MV-4-11 (cell line): ENCODE results near the gene SIX1.

Source experiments
- DNase-seq: peaks from one replicate; lab custom pipeline; 2025; lab: John Stamatoyannopoulos, UW

The SIX1 gene

DNA sequence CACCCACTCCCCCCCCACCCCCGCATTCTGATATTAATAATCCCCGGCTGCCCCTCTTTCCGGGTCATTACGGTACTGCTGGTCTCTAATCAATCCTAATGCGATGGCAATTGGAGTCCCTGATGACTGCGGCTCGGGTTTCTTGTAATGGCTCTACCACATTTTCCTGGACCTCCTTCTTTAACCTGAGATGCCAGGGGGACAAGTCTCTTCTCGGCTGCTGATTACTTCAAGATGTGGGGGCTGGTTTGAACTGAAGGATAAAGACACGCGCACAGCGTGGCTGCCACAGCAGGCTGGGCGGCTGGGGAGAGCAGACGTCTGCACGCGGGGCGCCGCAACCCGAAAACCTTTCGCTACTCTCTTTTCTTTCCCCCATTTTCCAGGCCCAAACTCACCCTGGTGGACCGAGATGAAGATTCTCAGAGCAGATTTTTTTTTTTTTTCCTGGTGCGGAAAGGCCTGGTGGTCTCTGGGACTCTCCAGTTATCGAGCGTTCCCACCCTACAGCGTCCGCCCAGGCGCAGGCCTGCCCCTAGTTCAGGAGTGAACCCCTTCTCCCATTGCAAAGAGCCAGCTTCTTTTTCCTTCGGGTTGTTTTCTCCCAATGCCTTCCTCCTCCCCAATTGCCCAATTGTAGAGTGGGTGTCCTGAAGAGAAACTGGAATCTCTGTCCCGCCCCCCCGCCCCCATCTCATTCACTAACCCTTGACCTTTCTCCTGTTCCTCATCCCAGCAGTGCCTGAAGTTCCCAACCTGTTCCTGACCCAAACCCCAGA, 6.0 kb upstream of the SIX1 start:
- no peak for DNase-seq

DNA sequence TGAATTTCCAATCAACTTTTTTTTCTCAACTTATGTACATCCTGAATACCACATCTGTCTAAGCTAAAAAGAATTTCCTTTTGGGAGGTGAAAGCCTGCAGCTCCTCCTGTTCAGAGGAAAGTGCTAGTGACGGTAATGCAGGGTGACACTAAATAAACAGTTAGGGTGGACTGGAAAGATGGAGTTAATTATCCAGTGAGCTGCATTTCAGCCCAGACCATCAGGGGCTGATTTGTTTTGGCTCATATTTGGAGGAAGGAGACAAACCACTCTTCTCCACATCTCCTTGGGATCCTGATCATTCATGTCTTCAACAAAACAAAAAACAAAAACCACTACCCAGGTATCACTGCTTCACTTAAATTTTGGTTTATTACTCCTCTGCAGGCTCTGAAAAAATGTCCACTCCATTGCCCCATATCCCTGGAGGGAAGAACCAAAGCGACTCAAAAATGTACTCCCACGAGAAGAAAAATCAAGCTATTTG, 5.1 kb upstream of the SIX1 start:
- no peak for DNase-seq

DNA sequence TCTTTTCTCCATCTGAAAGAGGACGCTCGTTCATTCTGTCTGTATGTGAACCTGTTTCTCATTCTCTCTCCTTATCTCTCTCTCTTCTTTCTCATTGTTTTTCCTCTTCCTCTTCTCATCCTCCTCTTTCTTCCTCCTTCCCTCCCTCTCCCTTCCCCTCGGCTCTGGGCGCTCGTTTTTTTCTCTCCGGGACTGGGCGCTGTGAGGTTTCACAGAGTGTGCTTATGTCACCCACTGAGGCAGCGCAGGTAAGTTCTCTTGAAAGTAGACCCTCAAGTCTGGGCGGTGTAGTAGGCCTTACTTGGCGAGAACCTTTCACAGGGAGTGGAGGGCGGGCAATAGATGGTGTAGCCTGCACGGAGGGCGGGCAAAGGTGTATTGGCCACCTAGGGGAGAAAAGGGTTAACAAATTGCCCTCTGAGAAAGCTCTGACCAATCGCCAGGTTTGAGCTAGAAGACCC, 4.5 kb upstream of the SIX1 start:
- no peak for DNase-seq

DNA sequence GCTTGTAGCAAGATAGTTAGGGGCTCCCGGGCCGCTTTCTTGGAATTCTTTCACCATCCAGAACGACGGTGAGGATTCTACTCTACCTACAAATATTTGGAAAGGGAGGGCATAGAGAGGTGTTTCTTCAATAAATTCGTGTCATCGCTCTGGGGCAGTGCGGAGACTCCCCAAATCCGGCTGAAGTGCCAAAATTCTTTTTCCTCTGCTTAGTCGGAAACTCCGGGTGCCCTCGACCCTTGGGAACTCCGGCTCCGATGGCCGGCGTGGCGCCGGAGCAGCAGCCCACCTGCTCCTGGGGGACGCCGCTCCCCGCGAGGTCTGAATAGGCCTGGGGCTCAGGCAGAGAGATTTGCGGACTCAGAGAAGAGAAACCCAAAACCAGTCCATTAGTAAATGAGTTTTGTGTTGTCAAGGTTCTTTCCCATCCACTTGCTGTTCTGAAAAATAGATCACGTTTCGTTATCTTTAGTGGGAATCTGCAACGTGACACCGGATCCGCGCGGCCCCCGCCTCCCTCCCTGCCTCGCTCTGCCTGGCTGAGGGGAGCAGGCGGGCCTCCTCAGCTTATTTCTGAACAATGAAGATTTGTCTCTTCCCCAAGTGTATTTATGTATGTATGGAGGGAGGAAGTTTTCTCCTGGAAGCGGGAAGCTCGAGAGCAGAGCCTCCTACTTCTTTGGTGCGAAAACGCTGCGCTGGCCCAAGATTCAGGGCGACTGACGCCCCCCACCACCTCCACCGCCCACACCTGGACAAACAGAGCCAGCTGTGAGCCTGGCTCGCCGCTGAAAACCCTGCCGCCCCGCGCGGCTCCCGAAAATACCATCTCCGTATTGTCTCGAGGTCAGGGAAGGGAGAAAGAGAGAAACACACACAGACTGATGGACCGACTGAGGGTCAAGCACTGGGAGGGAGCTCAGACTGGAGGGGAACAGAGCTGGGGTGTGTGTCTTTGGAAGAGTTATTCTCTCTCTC, 3.7 kb upstream of the SIX1 start:
- no peak for DNase-seq

DNA sequence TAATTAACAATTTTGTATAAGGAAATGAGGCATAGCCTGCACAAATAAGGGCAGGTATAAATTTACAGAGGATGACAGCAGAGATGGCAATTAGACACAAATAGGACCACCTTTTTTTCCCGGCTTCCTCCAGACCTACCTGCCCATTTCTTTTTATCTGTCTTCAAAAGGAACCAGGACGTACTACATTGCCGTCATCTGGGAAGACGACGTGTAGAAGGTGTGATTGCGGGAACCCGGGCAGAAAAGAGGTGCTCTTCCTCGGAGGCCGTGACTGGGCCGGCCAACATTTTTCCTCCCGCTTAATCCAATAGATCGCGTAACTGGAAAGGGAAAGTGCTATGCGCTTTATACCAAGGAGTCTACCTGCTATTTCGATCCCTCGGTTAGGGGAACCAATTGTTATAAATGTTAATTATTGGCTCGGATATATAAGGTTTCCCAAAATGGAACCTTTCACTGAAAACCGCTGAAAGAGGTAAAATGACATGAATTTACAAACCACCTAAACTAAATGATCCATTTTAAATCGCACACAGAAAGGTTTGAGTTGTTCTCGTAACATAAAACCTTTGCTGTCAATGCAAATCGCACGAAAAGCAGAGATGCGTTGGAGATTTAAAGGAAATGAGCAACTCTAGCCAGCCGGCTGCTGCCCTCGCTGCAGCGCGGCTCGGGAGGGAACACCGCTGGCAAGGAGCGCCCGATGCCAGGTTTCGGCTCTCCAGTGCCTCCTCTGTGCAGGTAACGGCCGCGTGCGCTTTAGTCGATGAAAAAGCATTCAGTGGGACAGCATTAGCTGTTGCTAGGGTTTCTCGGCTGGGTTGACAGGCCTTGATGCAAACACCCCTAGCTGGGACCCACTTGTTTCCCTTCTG, 2.8 kb upstream of the SIX1 start:
- DNase-seq, result no peak

DNA sequence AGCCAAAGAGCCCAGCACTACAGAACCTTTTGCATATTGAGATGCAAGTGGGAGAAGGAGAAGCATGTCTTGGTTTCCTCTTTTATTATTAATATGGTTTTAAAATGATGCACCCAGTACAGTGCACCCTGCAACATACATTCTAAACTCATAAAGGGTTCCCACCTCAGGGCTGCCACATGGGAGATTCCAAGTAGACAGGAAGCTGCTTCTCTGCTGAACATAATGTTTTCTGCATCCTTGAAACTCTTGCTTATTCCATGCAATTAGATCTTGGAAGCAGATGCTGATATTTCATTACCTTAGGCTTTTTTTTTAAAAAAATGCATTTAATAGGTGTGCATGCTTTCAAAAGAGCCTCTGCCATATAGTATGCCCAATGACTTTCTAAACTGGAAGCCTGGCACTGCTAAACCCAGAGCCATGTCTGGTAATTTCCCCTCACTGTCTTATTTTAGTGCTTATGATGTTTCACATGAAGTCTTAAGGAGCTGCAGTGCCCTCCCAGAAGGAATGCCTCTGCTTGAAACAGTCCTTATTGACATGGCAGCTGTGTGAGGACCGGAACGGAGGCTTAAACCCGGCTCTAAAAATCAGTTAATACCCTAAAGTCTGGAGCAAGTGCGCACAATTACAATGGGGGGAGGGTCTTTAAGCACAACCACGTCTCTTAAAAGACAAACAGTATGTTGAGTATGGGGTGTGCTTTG, 2.0 kb upstream of the SIX1 start:
- no peak for DNase-seq

DNA sequence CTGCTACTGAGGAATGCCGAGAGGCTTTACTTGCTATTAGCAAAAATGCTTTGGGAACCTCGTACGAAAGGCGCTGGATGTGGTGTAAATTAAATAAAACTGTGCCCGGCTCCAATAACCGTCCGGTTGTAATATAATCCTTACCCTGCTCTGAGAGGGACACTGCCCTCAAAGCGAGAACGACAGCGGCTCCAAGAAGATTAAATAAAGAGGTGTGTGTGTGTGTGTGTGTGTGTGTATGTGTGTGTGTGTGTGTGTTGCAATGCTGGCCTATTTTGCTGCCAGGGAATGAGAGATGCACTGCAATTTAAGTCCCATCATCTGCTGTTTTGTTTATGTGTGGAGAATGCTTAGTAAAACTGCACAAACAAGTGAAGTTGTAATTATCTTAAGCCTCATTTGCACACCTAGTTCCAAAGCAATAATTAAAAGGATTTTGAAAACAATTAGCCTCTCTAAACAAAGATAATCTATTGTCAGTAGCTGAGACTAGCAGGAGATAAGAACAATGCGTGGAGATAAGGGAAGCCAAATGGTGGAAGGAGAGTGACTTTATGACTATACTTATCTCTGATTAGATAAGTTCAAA, 1.2 kb upstream of the SIX1 start:
- no peak for DNase-seq

DNA sequence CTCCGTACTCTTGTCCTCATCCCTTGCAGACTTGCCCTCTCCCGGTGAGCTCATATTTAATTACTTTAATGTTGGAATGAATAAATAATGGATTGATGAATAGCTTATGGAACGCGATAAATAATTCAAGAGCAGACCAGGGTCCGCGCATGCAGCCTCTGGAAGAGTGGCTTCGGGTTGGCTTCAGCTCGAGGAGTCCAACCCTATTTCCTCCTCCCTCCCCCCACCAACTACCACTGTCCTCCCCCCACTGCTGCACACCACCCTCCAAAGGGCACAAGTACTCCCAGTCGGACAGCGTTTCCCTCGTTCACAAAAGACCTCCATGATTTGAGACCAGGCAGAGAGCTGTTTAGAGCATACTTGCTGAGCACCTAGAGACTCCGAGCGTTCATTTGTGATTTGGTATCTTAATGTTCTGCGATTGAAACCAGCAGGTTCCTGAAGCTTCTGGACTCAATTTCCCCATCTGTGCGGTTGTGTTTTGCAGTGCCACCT, 647 bp upstream of the SIX1 start:
- no peak for DNase-seq

DNA sequence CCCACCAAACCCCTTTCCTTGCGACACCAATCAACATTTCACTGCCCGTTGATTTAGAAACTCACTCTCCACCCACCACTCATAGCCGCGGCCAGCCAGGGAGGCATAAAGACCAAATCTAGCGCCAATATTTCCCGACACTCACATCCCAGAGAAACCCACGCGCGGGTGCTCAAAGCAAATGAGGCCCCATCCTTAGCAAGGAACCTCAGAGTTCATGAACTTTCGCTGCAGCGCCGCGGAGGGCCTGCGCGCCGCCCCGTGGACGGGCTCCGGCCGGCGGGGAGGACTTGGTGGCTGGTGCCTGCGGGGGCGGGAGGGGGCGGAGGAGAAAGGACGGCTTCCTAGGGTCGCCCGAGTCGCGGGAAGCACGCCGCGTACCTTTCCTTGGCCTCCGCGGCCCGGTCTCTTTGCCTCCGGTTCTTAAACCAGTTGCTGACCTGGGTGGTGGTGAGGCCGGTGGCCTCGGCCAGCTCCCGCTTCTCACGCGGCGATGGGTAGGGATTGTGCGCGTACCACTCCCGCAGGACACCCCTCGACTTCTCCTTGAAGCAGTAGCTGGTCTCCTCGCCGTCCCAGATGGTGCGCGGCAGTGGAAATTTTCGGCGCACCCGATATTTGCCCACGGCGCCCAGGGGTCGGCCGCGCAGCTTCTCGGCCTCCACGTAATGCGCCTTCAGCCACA, 886 bp downstream of the SIX1 start:
- DNase-seq, result peak; percentile 17

DNA sequence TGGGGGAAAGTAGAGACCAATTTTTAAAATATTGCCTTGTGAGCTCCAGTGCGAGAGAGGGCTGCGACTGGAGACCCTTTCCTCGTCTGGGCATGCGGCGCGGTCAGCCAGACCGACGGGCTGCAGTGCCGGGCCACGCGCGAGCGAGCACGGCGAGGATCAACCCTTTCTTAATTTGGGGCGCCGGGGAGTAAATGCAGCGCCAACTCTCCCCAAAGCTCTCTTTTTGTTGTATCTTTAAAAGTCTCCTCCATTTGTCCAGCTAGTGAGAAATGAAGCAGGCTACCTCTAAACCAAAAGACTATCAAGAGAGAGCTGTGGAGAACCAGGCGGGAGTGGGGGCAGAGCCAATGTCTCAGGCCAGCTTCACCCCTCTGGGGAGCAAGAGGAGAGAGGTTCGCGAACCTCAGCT, 1.4 kb downstream of the SIX1 start:
- no peak for DNase-seq

DNA sequence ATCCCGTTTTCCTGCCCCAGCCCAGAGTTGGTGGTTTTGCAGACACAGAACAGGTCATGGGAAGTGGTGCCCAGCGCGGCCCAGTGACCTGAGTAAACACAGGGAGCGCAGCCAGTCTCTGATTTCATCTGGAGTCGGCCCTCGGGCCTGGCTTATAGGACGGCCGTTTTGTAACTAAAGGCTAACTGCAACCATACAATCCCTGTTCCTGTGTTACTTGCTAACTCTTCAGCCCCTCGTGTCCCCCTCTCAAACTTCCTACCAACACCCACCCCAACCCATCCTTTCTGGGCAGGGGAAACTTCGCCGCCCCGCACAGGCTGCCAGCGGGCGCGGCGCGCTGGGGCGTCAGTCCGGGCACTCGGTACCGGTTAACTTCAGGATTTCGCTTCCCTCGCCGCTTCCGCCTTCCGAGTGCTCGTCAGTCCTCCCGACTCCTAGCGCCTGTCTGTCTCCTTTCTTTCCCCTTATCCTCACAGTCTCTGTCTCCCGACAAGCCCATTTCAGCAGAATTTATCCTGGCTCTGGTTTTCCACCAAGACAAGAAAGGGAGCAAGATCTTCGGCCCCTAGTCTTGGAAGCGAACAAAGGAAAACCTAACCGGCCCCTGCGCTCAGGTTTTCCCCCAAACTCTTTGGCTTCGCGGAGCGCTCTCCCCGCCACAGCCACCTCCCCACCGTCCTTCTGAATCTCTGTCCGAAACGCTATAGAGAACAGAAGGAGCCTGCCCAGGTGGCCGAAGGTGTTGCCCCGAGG, 2.0 kb downstream of the SIX1 start:
- DNase-seq, result peak; percentile 19

DNA sequence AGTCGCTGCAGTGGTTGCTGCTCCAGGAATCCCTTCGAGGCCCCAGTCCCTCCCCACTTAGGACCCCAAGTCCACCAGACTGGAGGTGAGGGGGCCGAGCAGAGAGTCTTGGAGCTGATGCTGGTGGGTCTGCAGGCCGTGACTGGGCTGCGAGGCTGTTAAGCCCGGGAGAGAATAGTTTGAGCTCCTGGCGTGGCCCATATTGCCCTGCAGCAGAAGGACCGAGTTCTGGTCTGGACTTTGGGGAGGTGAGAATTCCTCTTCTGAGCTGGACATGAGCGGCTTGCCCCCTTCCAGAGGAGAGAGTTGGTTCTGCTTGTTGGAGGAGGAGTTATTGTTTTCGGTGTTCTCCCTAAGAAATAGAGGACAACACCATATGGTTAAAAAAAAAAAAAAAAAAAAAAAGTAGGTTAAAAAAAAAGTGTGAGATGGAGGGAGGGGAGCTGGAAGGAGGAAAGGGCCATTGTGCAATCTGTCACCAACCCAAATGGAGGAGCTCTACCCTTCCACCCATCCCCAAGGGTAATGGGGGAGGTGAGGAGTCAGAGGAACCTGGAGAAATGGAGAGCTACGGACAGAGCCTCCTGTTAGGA, 3.0 kb downstream of the SIX1 start:
- no peak for DNase-seq

DNA sequence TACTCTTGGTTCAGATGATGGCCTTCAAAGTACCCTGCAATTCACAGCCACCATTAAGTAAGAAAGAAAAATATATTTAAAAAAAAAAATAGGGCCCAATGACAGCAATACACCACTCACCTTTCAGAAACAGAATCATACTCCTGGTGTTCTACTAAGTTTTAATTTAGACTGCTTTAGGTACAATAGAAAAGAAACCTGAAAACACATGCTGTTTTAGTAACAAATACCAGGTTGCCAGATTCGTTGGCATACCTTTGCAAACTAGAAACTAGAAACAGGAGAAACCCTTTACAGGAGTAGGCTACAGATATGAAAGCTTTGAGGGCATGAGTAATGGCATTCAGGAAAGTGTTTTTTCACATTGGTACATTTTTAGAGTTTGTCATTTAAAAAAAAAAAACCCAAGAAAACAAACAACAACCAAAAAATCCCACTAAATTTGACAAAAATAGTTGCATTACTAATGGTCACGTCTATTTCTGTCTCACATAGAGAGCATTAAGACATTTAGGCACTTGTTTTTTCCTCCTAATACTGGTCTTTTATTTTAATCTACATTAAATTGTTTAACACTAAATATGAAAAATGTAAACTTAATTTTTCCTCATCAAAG, 4.0 kb downstream of the SIX1 start:
- no peak for DNase-seq

DNA sequence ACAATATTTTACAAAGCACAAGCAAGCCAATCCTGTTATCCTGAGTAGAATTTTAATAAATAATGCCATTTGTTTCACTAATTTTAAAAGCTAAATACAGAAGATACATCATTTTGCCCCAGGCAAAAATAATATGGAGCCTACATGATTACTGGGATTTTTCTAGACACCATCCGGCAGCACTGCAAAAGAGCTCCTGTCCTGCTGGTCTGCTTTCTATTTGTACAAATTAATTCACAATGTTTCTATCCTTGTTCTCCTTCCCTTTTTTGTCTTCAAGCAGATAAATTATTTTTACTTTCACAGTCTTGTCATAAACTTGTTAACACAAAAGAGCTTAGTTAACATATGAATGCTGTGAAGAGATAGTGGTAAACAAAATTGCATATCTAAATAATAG, 4.6 kb downstream of the SIX1 start:
- no peak for DNase-seq

DNA sequence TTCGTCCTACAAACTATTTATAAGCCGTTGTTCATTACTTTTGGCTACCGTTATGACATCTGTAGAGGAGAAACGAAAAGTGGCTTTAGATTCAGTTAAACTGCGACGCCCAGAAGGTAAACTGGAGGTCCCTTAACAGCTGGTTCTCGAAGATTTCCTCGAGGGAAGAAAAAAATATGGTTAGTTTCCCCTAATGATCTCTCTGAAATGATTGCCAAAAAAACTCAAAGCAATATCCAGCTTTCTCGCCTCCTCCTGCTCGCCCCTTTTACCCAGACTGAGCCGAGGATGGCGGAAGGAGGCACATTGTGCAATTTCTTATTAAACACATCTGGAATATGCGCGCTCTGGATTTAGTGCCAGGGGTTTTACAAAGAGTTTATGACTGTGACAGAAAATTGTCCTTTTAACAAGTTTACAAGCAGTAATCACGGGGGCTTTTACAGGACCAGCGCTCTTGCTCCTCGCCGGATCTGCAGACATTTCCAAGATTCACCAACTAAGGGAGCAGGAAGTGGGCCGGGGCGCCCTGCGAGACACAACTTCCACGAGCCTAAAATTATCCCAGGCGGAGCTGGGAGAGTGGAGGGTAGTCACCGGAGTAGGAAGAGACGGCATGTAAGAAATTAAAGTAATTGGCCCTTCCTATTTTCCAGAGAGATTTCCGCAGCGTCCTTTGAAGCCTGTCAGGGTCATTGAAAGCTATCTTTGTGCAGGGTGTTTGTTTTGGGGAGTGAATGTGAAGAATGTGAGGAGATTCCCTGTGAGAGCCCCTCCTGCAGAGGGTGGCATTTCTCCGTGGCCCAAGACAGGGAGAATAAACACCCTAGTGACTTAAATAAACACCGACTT, 5.6 kb downstream of the SIX1 start:
- DNase-seq, result no peak

DNA sequence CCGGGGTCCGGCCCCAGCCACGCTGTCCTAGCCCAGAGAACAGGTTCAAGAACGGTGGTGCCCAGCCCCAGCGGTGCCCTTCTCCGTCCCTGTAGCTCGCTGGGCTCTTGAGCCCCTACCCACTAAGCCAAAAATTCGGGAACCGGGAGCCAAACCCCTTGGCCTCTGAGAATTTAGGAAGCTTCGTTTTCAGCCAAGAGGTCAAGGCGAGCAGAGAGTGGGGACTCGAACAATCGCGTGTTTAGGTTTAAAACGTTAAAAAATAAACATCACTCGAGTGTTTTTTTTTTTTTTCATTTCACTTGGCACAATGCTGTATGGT, 6.2 kb downstream of the SIX1 start:
- no peak for DNase-seq

DNA sequence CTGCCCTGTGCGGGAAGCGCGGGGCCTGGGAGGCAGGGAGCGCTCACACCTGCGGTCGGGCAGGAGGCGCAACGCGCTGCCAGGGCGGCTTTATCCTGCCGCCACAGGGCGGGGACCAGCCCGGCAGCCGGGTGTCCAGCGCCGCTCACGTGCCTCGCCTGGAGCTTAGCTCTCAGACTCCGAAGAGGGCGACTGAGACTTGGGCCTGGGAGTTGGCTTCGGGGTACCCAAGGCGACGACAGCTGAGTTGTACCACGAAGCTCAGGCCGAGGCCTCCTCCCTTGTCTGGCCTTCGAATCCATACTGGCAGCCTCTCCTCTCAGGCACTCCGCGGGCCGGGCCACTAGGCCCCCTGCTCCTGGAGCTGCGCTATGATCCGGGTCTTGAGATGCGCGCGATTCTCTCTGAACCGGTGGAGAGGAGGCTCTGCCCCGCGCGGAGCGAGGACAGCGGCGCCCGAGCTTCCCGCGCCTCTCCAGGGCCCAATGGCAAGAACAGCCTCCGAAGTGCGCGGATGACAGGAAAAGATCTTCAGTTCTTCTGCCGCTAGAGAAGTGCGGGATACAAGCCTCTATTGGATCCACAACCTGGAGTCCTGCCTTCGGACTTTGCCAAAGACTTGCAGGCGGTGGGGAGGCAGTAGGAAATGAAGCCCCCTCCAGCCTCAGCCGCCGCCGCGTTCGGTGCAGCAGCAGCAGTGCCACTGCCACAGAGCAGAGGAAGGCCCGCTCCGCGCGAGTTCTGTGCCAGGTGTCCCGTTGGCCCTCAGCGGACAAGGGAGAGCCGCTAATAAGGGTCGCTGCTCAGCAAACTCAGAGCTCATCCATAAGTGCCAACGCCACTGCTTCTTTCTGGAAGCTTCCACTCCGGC, 6.8 kb downstream of the SIX1 start:
- DNase-seq, result no peak
